Measurements from ENCODE around the gene NEGR1.

- TF ChIP-seq POLR2A (IDR thresholded peaks at IDR 0.05; ENCODE audit: extremely low read depth, insufficient read length) (no peak), CTCF (IDR thresholded peaks at IDR 0.05; ENCODE audit: low read depth, low read length) (no peak), MAX (IDR thresholded peaks at IDR 0.05; ENCODE audit: low read depth, low read length) (no peak)
Observed at GRCh38 chr1:72262735-72263134, 19.6 kb downstream of the NEGR1 start.

All from NB4 (cell line).